A549 (cell line): ENCODE data around the gene KCNH8. TPM values are rescaled to one million over a fixed set of nuclear protein-coding genes. Genes with fewer than 3 reads are reported as not detected.
A peak's percentile ranks its signal among the peaks of the same experiment; 100 is the strongest.

Source experiments
- ATAC-seq, 2 experiments: fragments of 200-7000 bp in 1 of 2; fragments of >200 bp in 1 of 2; cut with Nextera tagmentation in 1 of 2; cut with Tn5 transposase in 1 of 2; 3 replicates each; pipeline versions ENCODE4 v1.8.0 to v1.9.1; 2018 to 2020; ENCODE audit warnings: mild to moderate bottlenecking in 1 of 2, moderate library complexity in 1 of 2
- CTCF ChIA-PET: fragments of 300-600 bp; sonication (Branson Sonifier 250); formaldehyde crosslinking; extraction: SDS; loops from one replicate; lab custom pipeline; 2021; ENCODE audit warnings: antibody characterized with exemption, inconsistent platforms; lab: Yijun Ruan, JAX
- POLR2A ChIA-PET: fragments of 350-600 bp; formaldehyde crosslinking; extraction: SDS; loops from one replicate; lab custom pipeline; 2021; ENCODE audit warnings: antibody characterized with exemption, inconsistent platforms; lab: Yijun Ruan, JAX
- DNase-seq, 2 experiments: peaks; one replicate each; pipeline versions ENCODE4 v3.0.0 to v3.0.0-alpha.2; 2011 to 2016; ENCODE audit warnings: low read depth in 1 of 2, low spot score in 1 of 2
- FAIRE-seq: peaks from 2 replicates; lab custom pipeline; 2011; peaks lifted over from hg19 to GRCh38; lab: Jason Lieb, UNC
- H3K27ac ChIP-seq, 2 experiments: fragments of >200 bp; sonication (Bioruptor Twin); formaldehyde crosslinking; 3 replicates each; pipeline ENCODE4 v1.5.1; 2016 to 2017
- H3K4me1 ChIP-seq: fragments of >200 bp; sonication (Bioruptor Twin); formaldehyde crosslinking; 3 replicates; pipeline ENCODE4 v1.6.1; 2016
- H3K4me2 ChIP-seq: fragments of >200 bp; sonication (Bioruptor Twin); formaldehyde crosslinking; 3 replicates; pipeline ENCODE4 v1.6.1; 2016
- H3K4me3 ChIP-seq: fragments of >200 bp; sonication (Bioruptor Twin); formaldehyde crosslinking; 3 replicates; pipeline ENCODE4 v1.5.1; 2016
- H3K9me3 ChIP-seq: fragments of >200 bp; sonication (Bioruptor Twin); formaldehyde crosslinking; 3 replicates; pipeline ENCODE4 v1.6.1; 2016
- CBX2 ChIP-seq: fragments of 200-600 bp; sonication (generic); IDR thresholded peaks from 2 replicates; pipeline ENCODE4 v1.6.1; 2016; ENCODE audit warnings: low read depth, mild to moderate bottlenecking, borderline replicate concordance
- CBX8 ChIP-seq: fragments of 200-600 bp; sonication (generic); IDR thresholded peaks from 2 replicates; pipeline ENCODE4 v1.6.1; 2016
- CEBPB ChIP-seq, 2 experiments: fragments of >200 bp in 1 of 2; sonication (Bioruptor Twin) in 1 of 2; formaldehyde crosslinking in 1 of 2; IDR thresholded peaks; 2 replicates each; pipeline ENCODE4 v1.6.1; 2012 to 2016
- CHD2 ChIP-seq: fragments of 150-350 bp; IDR thresholded peaks from 2 replicates; pipeline ENCODE4 v1.6.1; 2014; ENCODE audit warnings: low read length; ENCODE audit not compliant: partially characterized antibody
- EHMT2 ChIP-seq: fragments of 200-600 bp; sonication (generic); IDR thresholded peaks from 2 replicates; pipeline ENCODE4 v1.6.1; 2016; ENCODE audit warnings: antibody characterized with exemption, low read depth, mild to moderate bottlenecking, moderate library complexity
- EP300 ChIP-seq, 2 experiments: fragments of >200 bp; sonication (Bioruptor Twin); formaldehyde crosslinking; IDR thresholded peaks; 2 replicates in 1 of 2; 3 replicates in 1 of 2; pipeline ENCODE4 v1.6.1; 2016 to 2017
- FOSB ChIP-seq: fragments of 250-450 bp; sonication (Bioruptor Pico); IDR thresholded peaks from 2 replicates; pipeline ENCODE4 v1.5.0; 2020; ENCODE audit warnings: mild to moderate bottlenecking, moderate library complexity
- FOXS1 ChIP-seq: fragments of 250-450 bp; sonication (Bioruptor Pico); IDR thresholded peaks from 2 replicates; pipeline ENCODE4 v1.5.0; 2020; ENCODE audit warnings: mild to moderate bottlenecking, moderate library complexity
- HEYL ChIP-seq: fragments of 250-450 bp; sonication (Bioruptor Pico); IDR thresholded peaks from 2 replicates; pipeline ENCODE4 v1.8.0; 2021; ENCODE audit warnings: mild to moderate bottlenecking, moderate library complexity
- HOXB13 ChIP-seq: fragments of 250-450 bp; sonication (Bioruptor Pico); IDR thresholded peaks from 2 replicates; pipeline ENCODE4 v1.5.0; 2020; ENCODE audit warnings: low read depth, mild to moderate bottlenecking, moderate library complexity
- JUNB ChIP-seq: fragments of >200 bp; sonication (Bioruptor Twin); formaldehyde crosslinking; IDR thresholded peaks from 2 replicates; pipeline ENCODE4 v1.6.1; 2016
- KDM5A ChIP-seq: fragments of 200-600 bp; sonication (generic); IDR thresholded peaks from 2 replicates; pipeline ENCODE4 v1.6.1; 2016; ENCODE audit warnings: antibody characterized with exemption, mild to moderate bottlenecking
- PHF8 ChIP-seq: fragments of 200-600 bp; sonication (generic); IDR thresholded peaks from 2 replicates; pipeline ENCODE4 v1.6.1; 2016; ENCODE audit warnings: low read depth, mild to moderate bottlenecking, antibody characterized with exemption, moderate library complexity, borderline replicate concordance
- POLR2AphosphoS2 ChIP-seq: conservative IDR thresholded peaks from 2 replicates; pipeline ENCODE4 v1.6.1; 2012; ENCODE audit warnings: low read length, improper control_type of control experiment, inconsistent platforms
- RARB ChIP-seq: fragments of 250-450 bp; sonication (Bioruptor Pico); IDR thresholded peaks from 2 replicates; pipeline ENCODE4 v1.8.0; 2021; ENCODE audit warnings: mild to moderate bottlenecking, moderate library complexity
- SREBF2 ChIP-seq: fragments of 450-650 bp; IDR thresholded peaks from 2 replicates; pipeline ENCODE4 v1.6.1; 2014; ENCODE audit warnings: mild to moderate bottlenecking, moderate library complexity
- ZC3H11A ChIP-seq: fragments of 450-650 bp; IDR thresholded peaks from 2 replicates; pipeline ENCODE4 v1.6.1; 2014; ENCODE audit warnings: antibody characterized with exemption, mild to moderate bottlenecking
- WGBS: methylation state at CpG from one replicate; pipeline ENCODE4 v1.1.6; 2017; ENCODE audit errors: missing lambda C conversion rate; 5-methylcytosine and 5-hydroxymethylcytosine counted together
- polyA plus RNA-seq, 4 experiments: library from polyadenylated mRNA; depleted of rRNA in 3 of 4; stranded (reverse); fragments of >200 nt; fragmentation: RNase III in 1 of 4; extraction: RNeasy Plus Mini Kit Qiagen cat#74134 plus additional on column Dnase treatment in 1 of 4; gene quantifications; 2 replicates in 3 of 4; 3 replicates in 1 of 4; pipeline ENCODE4 v1.2.3, GENCODE V29; 2011 to 2017
- TF ChIP-seq, protein P1 (sequence below): IDR thresholded peaks from 2 replicates; pipeline ENCODE4 v1.6.1; 2012
- TF ChIP-seq, protein P2 (sequence below): fragments of 250-450 bp; sonication (Bioruptor Pico); IDR thresholded peaks from 2 replicates; pipeline ENCODE4 v1.5.0; 2020; ENCODE audit warnings: low read depth, mild to moderate bottlenecking, moderate library complexity
- TF ChIP-seq, protein P3 (sequence below): IDR thresholded peaks from 2 replicates; pipeline ENCODE4 v1.6.1; 2012; ENCODE audit warnings: low read depth, borderline replicate concordance
- TF ChIP-seq, protein P4 (sequence below): IDR thresholded peaks from 2 replicates; pipeline ENCODE4 v1.6.1; 2012
- TF ChIP-seq, protein P5 (sequence below): fragments of 200-600 bp; sonication (generic); IDR thresholded peaks from 2 replicates; pipeline ENCODE4 v1.6.1; 2016; ENCODE audit warnings: antibody characterized with exemption, mild to moderate bottlenecking, moderate library complexity
- TF ChIP-seq, protein P6 (sequence below): fragments of 250-450 bp; sonication (Bioruptor Pico); IDR thresholded peaks from 2 replicates; pipeline ENCODE4 v1.5.0; 2021; ENCODE audit warnings: mild to moderate bottlenecking, moderate library complexity, borderline replicate concordance

Gene KCNH8
- polyA plus RNA-seq, 2 of the 4 experiments (the other 2 are of a cell fraction), result 0.03 TPM; not detected in 1

DNA sequence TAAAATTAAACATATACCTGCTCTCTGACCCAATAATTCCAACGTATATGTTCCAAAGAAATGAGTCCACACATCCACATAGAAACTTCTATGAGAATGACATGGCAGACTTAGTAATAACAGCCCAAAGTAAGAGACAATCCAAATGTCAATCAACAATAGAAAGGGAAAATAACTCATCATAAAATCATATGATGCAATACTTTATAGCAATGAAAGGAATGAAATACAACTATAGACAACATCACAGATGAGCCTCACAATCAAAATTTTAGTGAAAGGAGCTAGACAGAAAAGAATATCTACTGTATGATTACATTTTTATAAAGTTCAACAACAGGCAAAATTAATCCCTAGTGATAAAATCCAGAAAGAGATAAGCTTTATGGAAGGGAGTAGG is 23.6 kb upstream of the KCNH8 start:
- no peak overlapping the region for H3K27ac ChIP-seq
- no peak for DNase-seq
- TF ChIP-seq, protein P1, sequence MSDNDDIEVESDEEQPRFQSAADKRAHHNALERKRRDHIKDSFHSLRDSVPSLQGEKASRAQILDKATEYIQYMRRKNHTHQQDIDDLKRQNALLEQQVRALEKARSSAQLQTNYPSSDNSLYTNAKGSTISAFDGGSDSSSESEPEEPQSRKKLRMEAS, result no peak
- TF ChIP-seq HOXB13 (CRISPR knock-in tag), result no peak
- TF ChIP-seq, all 56 proteins: peak for 0
- CTCF ChIA-PET, result no interaction called here
- POLR2A ChIA-PET, result no interaction called here
- Histone ChIP-seq H3K4me1 (no peaks in the 10 kb centered on the region), H3K4me3 (no peak overlapping the region), H3K4me2 (no peak overlapping the region), H3K9me3 (no peaks in the 10 kb centered on the region)
- ATAC-seq (no peak), FAIRE-seq (no peak)
- 3% methylated on average over 1 of the region's 1 CpG for WGBS

DNA sequence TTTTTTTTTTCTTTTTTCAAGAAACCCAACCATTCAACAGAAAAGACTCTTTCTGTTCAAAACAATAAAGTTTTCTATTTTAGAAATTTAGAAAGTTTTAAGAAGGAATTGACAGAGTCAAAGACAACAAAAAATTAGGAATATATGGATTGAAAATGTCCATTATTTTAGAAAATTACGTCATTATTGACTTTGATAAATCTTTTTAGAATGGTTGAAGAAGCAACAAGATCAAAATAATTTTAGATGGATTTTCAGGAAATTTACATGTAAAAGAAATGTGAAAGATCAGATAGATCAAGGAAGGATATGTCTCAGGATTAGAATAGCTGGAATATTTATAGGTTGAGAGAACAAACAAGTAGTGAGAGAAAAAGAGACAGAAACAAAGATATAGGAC is 8.4 kb upstream of the KCNH8 start:
- Histone ChIP-seq H3K4me2 (no peak overlapping the region), H3K4me3 (no peak overlapping the region), H3K4me1 (no peaks in the 10 kb centered on the region), H3K9me3 (no peaks in the 10 kb centered on the region), H3K27ac (no peak overlapping the region)
- 0% methylated on average over 1 of the region's 1 CpG for WGBS
- FAIRE-seq (no peak), DNase-seq (no peak), ATAC-seq (no peak)
- TF ChIP-seq POLR2AphosphoS2, result no peak
- TF ChIP-seq RARB (CRISPR knock-in tag), result no peak
- no peak for TF ChIP-seq JUNB
- TF ChIP-seq FOSB (CRISPR knock-in tag), result no peak
- TF ChIP-seq, protein P2, sequence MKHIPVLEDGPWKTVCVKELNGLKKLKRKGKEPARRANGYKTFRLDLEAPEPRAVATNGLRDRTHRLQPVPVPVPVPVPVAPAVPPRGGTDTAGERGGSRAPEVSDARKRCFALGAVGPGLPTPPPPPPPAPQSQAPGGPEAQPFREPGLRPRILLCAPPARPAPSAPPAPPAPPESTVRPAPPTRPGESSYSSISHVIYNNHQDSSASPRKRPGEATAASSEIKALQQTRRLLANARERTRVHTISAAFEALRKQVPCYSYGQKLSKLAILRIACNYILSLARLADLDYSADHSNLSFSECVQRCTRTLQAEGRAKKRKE, result no peak
- TF ChIP-seq, protein P3, sequence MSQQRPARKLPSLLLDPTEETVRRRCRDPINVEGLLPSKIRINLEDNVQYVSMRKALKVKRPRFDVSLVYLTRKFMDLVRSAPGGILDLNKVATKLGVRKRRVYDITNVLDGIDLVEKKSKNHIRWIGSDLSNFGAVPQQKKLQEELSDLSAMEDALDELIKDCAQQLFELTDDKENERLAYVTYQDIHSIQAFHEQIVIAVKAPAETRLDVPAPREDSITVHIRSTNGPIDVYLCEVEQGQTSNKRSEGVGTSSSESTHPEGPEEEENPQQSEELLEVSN, result no peak
- TF ChIP-seq SREBF2, result no peak
- TF ChIP-seq, protein P4, sequence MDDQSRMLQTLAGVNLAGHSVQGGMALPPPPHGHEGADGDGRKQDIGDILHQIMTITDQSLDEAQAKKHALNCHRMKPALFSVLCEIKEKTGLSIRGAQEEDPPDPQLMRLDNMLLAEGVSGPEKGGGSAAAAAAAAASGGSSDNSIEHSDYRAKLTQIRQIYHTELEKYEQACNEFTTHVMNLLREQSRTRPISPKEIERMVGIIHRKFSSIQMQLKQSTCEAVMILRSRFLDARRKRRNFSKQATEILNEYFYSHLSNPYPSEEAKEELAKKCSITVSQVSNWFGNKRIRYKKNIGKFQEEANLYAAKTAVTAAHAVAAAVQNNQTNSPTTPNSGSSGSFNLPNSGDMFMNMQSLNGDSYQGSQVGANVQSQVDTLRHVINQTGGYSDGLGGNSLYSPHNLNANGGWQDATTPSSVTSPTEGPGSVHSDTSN, result no peak
- no peak for TF ChIP-seq CBX2
- no peak for TF ChIP-seq FOXS1
- TF ChIP-seq CEBPB (IDR thresholded peaks at IDR 0.05), result no peak
- TF ChIP-seq KDM5A, result no peak
- TF ChIP-seq CBX8, result no peak
- TF ChIP-seq PHF8, result no peak
- TF ChIP-seq EHMT2, result no peak
- no peak for TF ChIP-seq ZC3H11A
- POLR2A ChIA-PET, result no interaction called here
- CTCF ChIA-PET, result no interaction called here

DNA sequence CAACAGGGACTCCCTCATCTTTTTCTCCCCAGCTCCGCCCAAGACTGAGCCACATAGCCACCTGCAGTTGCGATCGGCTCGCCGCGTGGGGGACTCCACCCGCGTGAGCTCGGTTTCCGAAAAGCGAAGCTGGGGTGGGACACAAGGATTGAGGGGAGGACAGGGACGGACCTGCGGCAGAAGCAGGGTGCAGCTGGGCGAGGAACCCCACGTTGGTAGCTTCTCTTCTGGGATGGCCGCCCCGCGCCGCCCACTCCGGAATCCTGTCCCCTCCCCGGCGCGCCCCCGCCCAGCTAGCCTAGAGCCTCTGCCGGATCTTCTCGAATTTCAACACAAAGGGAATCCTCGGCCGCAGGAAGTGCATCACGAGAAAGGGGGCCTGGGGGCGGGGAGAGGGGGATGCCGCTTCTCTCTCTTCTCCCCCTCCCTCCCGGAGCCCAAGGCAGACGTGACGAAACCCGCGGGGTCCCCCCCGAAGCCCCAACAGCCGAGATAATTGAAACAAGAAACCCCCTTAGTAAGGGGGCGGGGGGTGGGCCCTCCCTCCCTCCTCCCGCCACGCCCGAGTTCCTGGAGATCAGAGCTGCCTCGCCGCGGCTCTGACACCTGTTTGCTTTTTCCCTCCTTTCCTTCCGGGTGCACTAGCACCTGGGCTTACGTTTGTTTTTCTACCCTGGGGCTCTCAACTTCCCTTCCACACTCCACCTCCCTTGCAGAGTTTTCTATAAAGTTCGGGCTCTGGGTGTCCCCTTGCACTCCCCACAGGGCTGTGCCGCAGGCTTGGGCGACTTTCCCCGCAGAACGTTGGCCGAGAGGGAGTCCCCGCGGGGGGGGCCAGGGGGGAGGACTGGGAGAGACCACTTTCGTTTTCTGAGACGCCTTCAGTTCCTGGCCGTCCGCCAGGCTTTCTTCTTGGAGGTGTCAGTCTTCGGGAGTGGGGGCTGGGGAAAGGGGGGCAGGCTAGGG is 1.3 kb upstream of the KCNH8 start:
- H3K4me1 ChIP-seq, result peaks cover 11% of the 10 kb centered on the region
- peak overlapping the region; percentile 97 for H3K4me2 ChIP-seq
- H3K27ac ChIP-seq, result peak overlapping the region; percentile 14 to 68; a peak in 4 of 6 replicates
- peak; percentile 86 to 90 for ATAC-seq
- FAIRE-seq, result no peak
- no peaks in the 10 kb centered on the region; the same call in 2 of the 3 replicates for H3K9me3 ChIP-seq
- DNase-seq, result peak; percentile 38 to 51
- WGBS, result 4% methylated on average over 40 of the region's 60 CpGs
- CTCF ChIA-PET, result no interaction called here
- H3K4me3 ChIP-seq, result peak overlapping the region; percentile 58
- POLR2A ChIA-PET, result interaction anchor here (0.6 kb wide), 1 partner anchor 927 kb away, joined by 6 read pairs; no protein-coding TSS in a partner anchor
- TF ChIP-seq HEYL (no peak), CHD2 (no peak), EP300 (IDR thresholded peaks at IDR 0.05) (no peak)
- TF ChIP-seq, protein P5, sequence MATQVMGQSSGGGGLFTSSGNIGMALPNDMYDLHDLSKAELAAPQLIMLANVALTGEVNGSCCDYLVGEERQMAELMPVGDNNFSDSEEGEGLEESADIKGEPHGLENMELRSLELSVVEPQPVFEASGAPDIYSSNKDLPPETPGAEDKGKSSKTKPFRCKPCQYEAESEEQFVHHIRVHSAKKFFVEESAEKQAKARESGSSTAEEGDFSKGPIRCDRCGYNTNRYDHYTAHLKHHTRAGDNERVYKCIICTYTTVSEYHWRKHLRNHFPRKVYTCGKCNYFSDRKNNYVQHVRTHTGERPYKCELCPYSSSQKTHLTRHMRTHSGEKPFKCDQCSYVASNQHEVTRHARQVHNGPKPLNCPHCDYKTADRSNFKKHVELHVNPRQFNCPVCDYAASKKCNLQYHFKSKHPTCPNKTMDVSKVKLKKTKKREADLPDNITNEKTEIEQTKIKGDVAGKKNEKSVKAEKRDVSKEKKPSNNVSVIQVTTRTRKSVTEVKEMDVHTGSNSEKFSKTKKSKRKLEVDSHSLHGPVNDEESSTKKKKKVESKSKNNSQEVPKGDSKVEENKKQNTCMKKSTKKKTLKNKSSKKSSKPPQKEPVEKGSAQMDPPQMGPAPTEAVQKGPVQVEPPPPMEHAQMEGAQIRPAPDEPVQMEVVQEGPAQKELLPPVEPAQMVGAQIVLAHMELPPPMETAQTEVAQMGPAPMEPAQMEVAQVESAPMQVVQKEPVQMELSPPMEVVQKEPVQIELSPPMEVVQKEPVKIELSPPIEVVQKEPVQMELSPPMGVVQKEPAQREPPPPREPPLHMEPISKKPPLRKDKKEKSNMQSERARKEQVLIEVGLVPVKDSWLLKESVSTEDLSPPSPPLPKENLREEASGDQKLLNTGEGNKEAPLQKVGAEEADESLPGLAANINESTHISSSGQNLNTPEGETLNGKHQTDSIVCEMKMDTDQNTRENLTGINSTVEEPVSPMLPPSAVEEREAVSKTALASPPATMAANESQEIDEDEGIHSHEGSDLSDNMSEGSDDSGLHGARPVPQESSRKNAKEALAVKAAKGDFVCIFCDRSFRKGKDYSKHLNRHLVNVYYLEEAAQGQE, result no peak
- TF ChIP-seq, protein P4, result no peak
- TF ChIP-seq, protein P6, sequence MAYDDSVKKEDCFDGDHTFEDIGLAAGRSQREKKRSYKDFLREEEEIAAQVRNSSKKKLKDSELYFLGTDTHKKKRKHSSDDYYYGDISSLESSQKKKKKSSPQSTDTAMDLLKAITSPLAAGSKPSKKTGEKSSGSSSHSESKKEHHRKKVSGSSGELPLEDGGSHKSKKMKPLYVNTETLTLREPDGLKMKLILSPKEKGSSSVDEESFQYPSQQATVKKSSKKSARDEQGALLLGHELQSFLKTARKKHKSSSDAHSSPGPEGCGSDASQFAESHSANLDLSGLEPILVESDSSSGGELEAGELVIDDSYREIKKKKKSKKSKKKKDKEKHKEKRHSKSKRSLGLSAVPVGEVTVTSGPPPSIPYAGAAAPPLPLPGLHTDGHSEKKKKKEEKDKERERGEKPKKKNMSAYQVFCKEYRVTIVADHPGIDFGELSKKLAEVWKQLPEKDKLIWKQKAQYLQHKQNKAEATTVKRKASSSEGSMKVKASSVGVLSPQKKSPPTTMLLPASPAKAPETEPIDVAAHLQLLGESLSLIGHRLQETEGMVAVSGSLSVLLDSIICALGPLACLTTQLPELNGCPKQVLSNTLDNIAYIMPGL (CRISPR knock-in tag), result no peak
